Kasumi-1 (cell line): ENCODE data around the gene ALDOA.
"Not testable (repeated sequence)": the region's sequence is repeated elsewhere in the genome, so short reads cannot be mapped to it uniquely, and the experiment has no call there.

Experiments
- DNase-seq, 2 experiments: peaks; one replicate each; lab custom pipeline; 2025; lab: John Stamatoyannopoulos, UW

ALDOA gene

GRCh38 chr16:30091474-30092372 lies 26.2 kb downstream of the ALDOA start, which contains the start of gene TBX6:
Gene TBX6, minus strand, starts transcription at chr16:30091924. Its CDS starts 731 bp downstream, at chr16:30091193.
- peak; percentile 51 to 72 for DNase-seq

- DNase-seq = peak; percentile 88 to 89
Measured at GRCh38 chr16:30092373-30093010, 26.9 kb downstream of the ALDOA start.

- no peak for DNase-seq
Measured at GRCh38 chr16:30094541-30095165, 29.1 kb downstream of the ALDOA start.

GRCh38 chr16:30095166-30096078 lies 29.9 kb downstream of the ALDOA start:
- no peak for DNase-seq

- DNase-seq = peak; percentile 42 to 65
Measured at GRCh38 chr16:30096105-30096861, 30.7 kb downstream of the ALDOA start, which contains the start of gene YPEL3. Gene YPEL3, minus strand, starts transcription at chr16:30096213. Its CDS starts 731 bp downstream, at chr16:30095482.

- DNase-seq = peak; percentile 90 to 92
Measured at GRCh38 chr16:30096862-30097563, 31.5 kb downstream of the ALDOA start.

GRCh38 chr16:30104090-30104489 lies 38.5 kb downstream of the ALDOA start:
- DNase-seq = no peak

- DNase-seq = no peak
Measured at GRCh38 chr16:30104492-30104891, 38.9 kb downstream of the ALDOA start.

GRCh38 chr16:30108059-30108850 lies 42.7 kb downstream of the ALDOA start:
- no peak for DNase-seq

- DNase-seq = no peak
Measured at GRCh38 chr16:30110661-30111060, 45.1 kb downstream of the ALDOA start.

- peak; percentile 46 to 47 for DNase-seq
Measured at GRCh38 chr16:30112197-30113030, 46.9 kb downstream of the ALDOA start.

GRCh38 chr16:30113031-30113710 lies 47.6 kb downstream of the ALDOA start, which contains the start of gene GDPD3:
Gene GDPD3, minus strand, starts transcription at chr16:30113537. Its CDS starts 59 bp downstream, at chr16:30113478.
- DNase-seq = no peak

GRCh38 chr16:30113711-30114333 lies 48.3 kb downstream of the ALDOA start:
- DNase-seq = no peak

- no peak for DNase-seq
Measured at GRCh38 chr16:30114411-30114810, 48.9 kb downstream of the ALDOA start.

- DNase-seq = not testable (repeated sequence)
Measured at GRCh38 chr16:30114833-30115232, 49.3 kb downstream of the ALDOA start.

- DNase-seq = no peak
Measured at GRCh38 chr16:30115238-30115637, 49.7 kb downstream of the ALDOA start.
